Vagina (tissue), 2 donors: ENCODE results near the gene SRD5A1.

Experiments used
- CTCF ChIP-seq, 3 experiments: fragments of 450-650 bp in 2 of 3; fragments of 200-600 bp in 1 of 3; sonication (generic) in 1 of 3; IDR thresholded peaks; one replicate each; pipeline ENCODE4 v1.5.1; 2017 to 2019; ENCODE audit warnings: antibody characterized with exemption in 3 of 3, mild to moderate bottlenecking in 2 of 3, moderate library complexity in 2 of 3
- POLR2A ChIP-seq, 2 donors: fragments of 450-650 bp; IDR thresholded peaks; one replicate each; pipeline ENCODE4 v1.6.1; 2017; ENCODE audit warnings: antibody characterized with exemption in 2 of 2, mild to moderate bottlenecking in 2 of 2, moderate library complexity in 2 of 2

- no peak for TF ChIP-seq CTCF (IDR thresholded peaks at IDR 0.05)
- no peak for TF ChIP-seq POLR2A (IDR thresholded peaks at IDR 0.05)
Observed at GRCh38 chr5:6633469-6634245, 417 bp downstream of the SRD5A1 start.
